ENCODE data around the gene SERPINE2.

Gene SERPINE2

GRCh38 chr2:223980803-223981202 lies 58.3 kb downstream of the SERPINE2 start:
- Histone ChIP-seq H3K9ac (ENCODE audit: low read depth, low read length, poor library complexity, severe bottlenecking) (no peak overlapping the region), H4K20me1 (ENCODE audit: insufficient read depth, low read length, poor library complexity, severe bottlenecking) (no peaks in the 10 kb centered on the region), H3K9me3 (ENCODE audit: insufficient read depth, low read depth, low read length) (no peaks in the 10 kb centered on the region), H3K36me3 (ENCODE audit: insufficient read depth, low read length) (peaks cover 5% of the 10 kb centered on the region; the same call in 1 of the 2 replicates), H2AFZ (ENCODE audit: low read length) (no peak overlapping the region), H3K4me1 (ENCODE audit: insufficient read depth, low read length, poor library complexity, severe bottlenecking) (no peaks in the 10 kb centered on the region), H3K4me2 (ENCODE audit: low read depth, low read length, poor library complexity, severe bottlenecking) (no peak overlapping the region), H3K79me2 (ENCODE audit: insufficient read depth, low read length) (no peaks in the 10 kb centered on the region), H3K27me3 (ENCODE audit: insufficient read depth, low read length, poor library complexity, severe bottlenecking) (no peaks in the 10 kb centered on the region), H3F3A (ENCODE audit: low read depth) (no peaks in the 10 kb centered on the region), H3K9me2 (replicated peaks; ENCODE audit: low read depth, low read length) (no peaks in the 10 kb centered on the region), H3K4me3 (ENCODE audit: low read length, poor library complexity, severe bottlenecking) (no peak overlapping the region)
- no peak for TF ChIP-seq EZH2phosphoT487 (IDR thresholded peaks at IDR 0.05; ENCODE audit: borderline replicate concordance)
- TF ChIP-seq, protein P1, sequence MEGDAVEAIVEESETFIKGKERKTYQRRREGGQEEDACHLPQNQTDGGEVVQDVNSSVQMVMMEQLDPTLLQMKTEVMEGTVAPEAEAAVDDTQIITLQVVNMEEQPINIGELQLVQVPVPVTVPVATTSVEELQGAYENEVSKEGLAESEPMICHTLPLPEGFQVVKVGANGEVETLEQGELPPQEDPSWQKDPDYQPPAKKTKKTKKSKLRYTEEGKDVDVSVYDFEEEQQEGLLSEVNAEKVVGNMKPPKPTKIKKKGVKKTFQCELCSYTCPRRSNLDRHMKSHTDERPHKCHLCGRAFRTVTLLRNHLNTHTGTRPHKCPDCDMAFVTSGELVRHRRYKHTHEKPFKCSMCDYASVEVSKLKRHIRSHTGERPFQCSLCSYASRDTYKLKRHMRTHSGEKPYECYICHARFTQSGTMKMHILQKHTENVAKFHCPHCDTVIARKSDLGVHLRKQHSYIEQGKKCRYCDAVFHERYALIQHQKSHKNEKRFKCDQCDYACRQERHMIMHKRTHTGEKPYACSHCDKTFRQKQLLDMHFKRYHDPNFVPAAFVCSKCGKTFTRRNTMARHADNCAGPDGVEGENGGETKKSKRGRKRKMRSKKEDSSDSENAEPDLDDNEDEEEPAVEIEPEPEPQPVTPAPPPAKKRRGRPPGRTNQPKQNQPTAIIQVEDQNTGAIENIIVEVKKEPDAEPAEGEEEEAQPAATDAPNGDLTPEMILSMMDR (conservative IDR thresholded peaks at IDR 0.05; ENCODE audit: low read length), result no peak

- no peaks in the 10 kb centered on the region for H4K20me1 ChIP-seq (ENCODE audit: insufficient read depth, low read length, poor library complexity, severe bottlenecking)
- no peaks in the 10 kb centered on the region for H3K27me3 ChIP-seq (ENCODE audit: insufficient read depth, low read length, poor library complexity, severe bottlenecking)
- H3K4me3 ChIP-seq (ENCODE audit: low read length, poor library complexity, severe bottlenecking), result no peak overlapping the region
- H3K9me2 ChIP-seq (replicated peaks; ENCODE audit: low read depth, low read length), result no peaks in the 10 kb centered on the region
- no peaks in the 10 kb centered on the region for H3K4me1 ChIP-seq (ENCODE audit: insufficient read depth, low read length, poor library complexity, severe bottlenecking)
- TF ChIP-seq, protein P1 (conservative IDR thresholded peaks at IDR 0.05; ENCODE audit: low read length), result no peak
- no peak for TF ChIP-seq EZH2phosphoT487 (IDR thresholded peaks at IDR 0.05; ENCODE audit: borderline replicate concordance)
- no peaks in the 10 kb centered on the region for H3K9me3 ChIP-seq (ENCODE audit: insufficient read depth, low read depth, low read length)
- H3K9ac ChIP-seq (ENCODE audit: low read depth, low read length, poor library complexity, severe bottlenecking), result no peak overlapping the region
- no peak overlapping the region for H2AFZ ChIP-seq (ENCODE audit: low read length)
- H3F3A ChIP-seq (ENCODE audit: low read depth), result no peaks in the 10 kb centered on the region
- peaks cover 5% of the 10 kb centered on the region; the same call in 1 of the 2 replicates for H3K36me3 ChIP-seq (ENCODE audit: insufficient read depth, low read length)
- H3K79me2 ChIP-seq (ENCODE audit: insufficient read depth, low read length), result no peaks in the 10 kb centered on the region
- H3K4me2 ChIP-seq (ENCODE audit: low read depth, low read length, poor library complexity, severe bottlenecking), result no peak overlapping the region
These were observed 58.7 kb downstream of the SERPINE2 start for GRCh38 chr2:223980397-223980735.

DNA sequence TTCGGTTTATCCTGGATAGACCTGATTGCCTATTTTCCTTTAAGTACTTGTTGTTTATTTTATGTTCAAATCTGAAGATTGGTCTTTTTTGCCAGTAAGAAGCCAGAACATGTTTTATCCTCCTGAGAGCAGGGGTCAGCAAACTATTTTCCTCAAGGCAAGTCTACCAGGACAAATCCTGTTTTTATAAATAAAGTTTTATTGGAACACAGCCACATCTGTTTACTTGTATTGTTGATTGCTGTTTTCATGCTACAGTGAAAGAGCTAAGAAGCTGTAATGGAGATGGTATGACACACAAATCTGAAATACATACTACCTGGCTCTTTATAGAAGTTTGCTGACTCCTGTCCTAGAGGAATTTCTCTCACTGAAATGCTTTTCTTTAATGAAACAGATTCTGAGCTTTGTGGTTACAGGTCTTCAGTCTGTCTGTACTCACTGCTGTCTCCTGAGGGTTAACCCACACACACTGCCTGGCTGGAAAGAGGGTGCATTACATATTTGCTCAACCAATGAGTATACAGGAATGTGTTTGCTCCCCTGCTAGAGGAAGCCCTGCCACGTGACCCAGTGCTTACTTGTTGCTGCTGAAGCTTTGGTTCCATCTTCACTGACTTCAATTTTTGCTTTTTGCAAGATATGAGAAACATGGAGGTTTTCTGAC lies 59.2 kb downstream of the SERPINE2 start:
- Histone ChIP-seq H3K36me3 (ENCODE audit: insufficient read depth, low read length) (peaks cover 5% of the 10 kb centered on the region; the same call in 1 of the 2 replicates), H2AFZ (ENCODE audit: low read length) (no peak overlapping the region), H4K20me1 (ENCODE audit: insufficient read depth, low read length, poor library complexity, severe bottlenecking) (no peaks in the 10 kb centered on the region), H3K27me3 (ENCODE audit: insufficient read depth, low read length, poor library complexity, severe bottlenecking) (no peaks in the 10 kb centered on the region), H3K4me1 (ENCODE audit: insufficient read depth, low read length, poor library complexity, severe bottlenecking) (no peaks in the 10 kb centered on the region), H3F3A (ENCODE audit: low read depth) (no peaks in the 10 kb centered on the region), H3K4me3 (ENCODE audit: low read length, poor library complexity, severe bottlenecking) (no peak overlapping the region), H3K4me2 (ENCODE audit: low read depth, low read length, poor library complexity, severe bottlenecking) (no peak overlapping the region), H3K9me3 (ENCODE audit: insufficient read depth, low read depth, low read length) (no peaks in the 10 kb centered on the region), H3K9me2 (replicated peaks; ENCODE audit: low read depth, low read length) (no peaks in the 10 kb centered on the region), H3K79me2 (ENCODE audit: insufficient read depth, low read length) (no peaks in the 10 kb centered on the region), H3K9ac (ENCODE audit: low read depth, low read length, poor library complexity, severe bottlenecking) (no peak overlapping the region)
- TF ChIP-seq EZH2phosphoT487 (IDR thresholded peaks at IDR 0.05; ENCODE audit: borderline replicate concordance), result no peak
- TF ChIP-seq, protein P1 (conservative IDR thresholded peaks at IDR 0.05; ENCODE audit: low read length), result no peak
